Measurements from ENCODE around the gene SORL1. TPM values are rescaled to one million over a fixed set of nuclear protein-coding genes. Genes with fewer than 3 reads are reported as not detected.

Gene SORL1
- total and polyA plus RNA-seq, 2 of the 13 experiments (the other 11 are each of a cell fraction or from before 2014, with no cell fraction given): 21.3 to 148 TPM

GRCh38 chr11:121451986-121452608 lies at the start of gene SORL1 (continued):
- TF ChIP-seq ZNF318 (CRISPR knock-in tag; IDR thresholded peaks at IDR 0.05): no peak
- no peak for TF ChIP-seq CSRNP1 (CRISPR knock-in tag; IDR thresholded peaks at IDR 0.05)
- no peak for TF ChIP-seq ZNF335 (CRISPR knock-in tag; IDR thresholded peaks at IDR 0.05)
- TF ChIP-seq DR1 (CRISPR knock-in tag; IDR thresholded peaks at IDR 0.05): no peak
- no peak for TF ChIP-seq TEAD2 (CRISPR knock-in tag; IDR thresholded peaks at IDR 0.05)
- TF ChIP-seq ZNF607 (CRISPR knock-in tag; IDR thresholded peaks at IDR 0.05; ENCODE audit: borderline replicate concordance): no peak
- TF ChIP-seq KDM5A (IDR thresholded peaks at IDR 0.05; ENCODE audit: borderline replicate concordance, low read length): 0 out of 2 replicates have a peak, but pooled peaks have one; percentile 45
- peak; percentile 67; the same call in 1 of the 2 replicates for TF ChIP-seq LBX2 (CRISPR knock-in tag; IDR thresholded peaks at IDR 0.05; ENCODE audit: borderline replicate concordance)
- no peak for TF ChIP-seq TCF7L2 (IDR thresholded peaks at IDR 0.05; ENCODE audit: low read depth, low read length)
- TF ChIP-seq ZC3H13 (CRISPR knock-in tag; IDR thresholded peaks at IDR 0.05): peak; percentile 45; the same call in 1 of the 2 replicates
- TF ChIP-seq RORA (CRISPR knock-in tag; IDR thresholded peaks at IDR 0.05): no peak
- TF ChIP-seq EP300 (IDR thresholded peaks at IDR 0.05; ENCODE audit: low read depth in 2 of 2, low read length in 2 of 2): no peak
- TF ChIP-seq EP300 (CRISPR knock-in tag; IDR thresholded peaks at IDR 0.05; ENCODE audit: borderline replicate concordance): peak; percentile 21; the same call in 1 of the 2 replicates
- no peak for TF ChIP-seq ZNF7 (CRISPR knock-in tag; IDR thresholded peaks at IDR 0.05)
- TF ChIP-seq RNF2 (conservative IDR thresholded peaks at IDR 0.05; ENCODE audit: low read depth): no peak
- TF ChIP-seq TIGD3 (CRISPR knock-in tag; IDR thresholded peaks at IDR 0.05; ENCODE audit: borderline replicate concordance): no peak
- TF ChIP-seq ZNF3 (CRISPR knock-in tag; IDR thresholded peaks at IDR 0.05): no peak
- no peak; the same call in 1 of the 2 replicates for TF ChIP-seq IRF2 (CRISPR knock-in tag; IDR thresholded peaks at IDR 0.05)

Data from HepG2 (cell line).